Stimulated activated CD4-positive, alpha-beta T cell treated with anti-CD3 and anti-CD28 coated beads, Interleukin-4, amount 100 ng/mL, for 1 hour (primary cell): Measurements from ENCODE around the gene ERF.
"Not testable (repeated sequence)": the region's sequence is repeated elsewhere in the genome, so short reads cannot be mapped to it uniquely, and the experiment has no call there.

Experiments
- DNase-seq: peaks from one replicate; pipeline ENCODE4 v3.0.0-alpha.2; 2020

Gene ERF

DNA sequence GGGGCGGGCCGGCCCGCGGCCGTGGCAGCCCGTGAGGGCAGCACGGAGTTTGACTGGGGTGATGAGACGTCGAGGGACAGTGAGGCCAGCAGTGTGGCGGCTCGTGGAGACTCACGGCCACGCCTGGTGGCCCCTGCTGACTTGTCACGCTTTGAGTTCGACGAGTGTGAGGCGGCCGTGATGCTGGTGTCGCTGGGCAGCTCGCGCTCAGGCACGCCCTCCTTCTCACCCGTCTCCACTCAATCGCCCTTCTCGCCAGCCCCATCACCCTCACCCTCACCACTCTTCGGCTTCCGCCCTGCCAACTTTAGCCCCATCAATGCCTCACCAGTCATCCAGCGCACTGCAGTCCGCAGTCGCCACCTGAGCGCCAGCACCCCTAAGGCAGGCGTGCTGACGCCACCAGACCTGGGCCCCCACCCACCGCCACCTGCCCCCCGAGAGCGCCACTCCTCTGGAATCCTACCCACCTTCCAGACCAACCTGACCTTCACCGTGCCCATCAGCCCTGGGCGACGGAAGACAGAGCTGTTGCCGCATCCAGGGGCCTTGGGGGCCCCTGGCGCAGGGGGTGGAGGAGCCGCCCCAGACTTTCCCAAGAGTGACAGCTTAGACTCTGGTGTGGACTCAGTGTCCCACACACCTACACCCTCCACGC, 18.6 kb upstream of the ERF start:
- DNase-seq = no peak

DNA sequence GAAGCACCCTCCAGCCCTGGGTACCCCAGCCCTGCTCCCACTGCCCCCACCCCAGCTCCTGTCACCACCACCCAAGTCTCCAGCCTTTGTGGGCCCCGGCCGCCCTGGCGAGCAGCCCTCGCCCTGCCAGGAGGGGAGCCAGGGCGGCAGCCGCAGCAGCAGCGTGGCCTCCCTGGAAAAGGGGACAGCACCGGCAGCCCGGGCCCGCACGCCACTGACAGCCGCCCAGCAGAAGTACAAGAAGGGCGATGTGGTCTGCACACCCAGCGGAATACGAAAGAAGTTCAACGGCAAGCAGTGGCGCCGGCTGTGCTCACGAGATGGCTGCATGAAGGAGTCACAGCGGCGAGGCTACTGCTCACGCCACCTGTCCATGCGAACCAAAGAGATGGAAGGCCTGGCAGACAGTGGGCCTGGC, 18.1 kb upstream of the ERF start:
- no peak for DNase-seq

DNA sequence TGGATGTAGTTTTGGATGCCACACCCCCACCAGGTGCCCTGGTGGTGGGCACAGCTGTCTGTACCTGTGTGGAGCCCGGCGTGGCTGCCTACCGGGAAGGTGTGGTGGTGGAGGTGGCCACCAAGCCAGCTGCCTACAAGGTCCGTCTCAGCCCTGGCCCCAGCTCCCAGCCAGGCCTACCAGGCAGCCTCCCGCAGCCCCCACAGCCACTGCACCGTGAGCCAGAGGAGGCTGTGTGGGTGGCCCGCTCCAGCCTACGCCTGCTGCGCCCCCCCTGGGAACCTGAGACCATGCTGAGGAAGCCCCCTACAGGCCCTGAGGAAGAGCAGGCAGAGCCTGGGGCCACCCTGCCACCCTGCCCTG, 17.6 kb upstream of the ERF start:
- DNase-seq = no peak

DNA sequence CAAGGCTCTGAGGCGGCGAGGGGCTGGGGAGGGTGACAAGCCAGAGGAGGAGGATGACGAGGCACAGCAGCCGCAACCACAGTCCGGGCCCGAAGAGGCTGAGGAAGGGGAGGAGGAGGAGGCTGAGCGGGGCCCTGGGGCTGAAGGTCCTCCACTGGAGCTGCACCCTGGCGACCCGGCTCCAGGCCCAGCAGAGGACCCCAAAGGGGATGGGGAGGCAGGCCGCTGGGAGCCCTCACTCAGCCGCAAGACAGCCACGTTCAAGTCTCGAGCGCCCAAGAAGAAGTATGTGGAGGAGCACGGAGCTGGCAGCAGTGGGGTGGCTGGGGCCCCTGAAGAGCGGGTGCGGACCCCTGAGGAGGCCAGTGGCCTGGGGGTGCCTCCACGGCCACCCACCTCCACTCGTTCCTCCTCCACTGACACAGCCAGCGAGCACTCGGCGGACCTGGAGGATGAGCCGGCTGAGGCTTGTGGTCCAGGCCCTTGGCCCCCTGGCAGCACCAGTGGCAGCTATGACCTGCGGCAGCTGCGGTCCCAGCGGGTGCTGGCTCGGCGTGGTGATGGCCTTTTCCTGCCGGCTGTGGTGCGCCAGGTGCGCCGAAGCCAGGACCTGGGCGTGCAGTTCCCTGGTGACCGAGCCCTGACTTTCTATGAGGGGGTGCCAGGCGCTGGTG, 17.1 kb upstream of the ERF start:
- no peak for DNase-seq

DNA sequence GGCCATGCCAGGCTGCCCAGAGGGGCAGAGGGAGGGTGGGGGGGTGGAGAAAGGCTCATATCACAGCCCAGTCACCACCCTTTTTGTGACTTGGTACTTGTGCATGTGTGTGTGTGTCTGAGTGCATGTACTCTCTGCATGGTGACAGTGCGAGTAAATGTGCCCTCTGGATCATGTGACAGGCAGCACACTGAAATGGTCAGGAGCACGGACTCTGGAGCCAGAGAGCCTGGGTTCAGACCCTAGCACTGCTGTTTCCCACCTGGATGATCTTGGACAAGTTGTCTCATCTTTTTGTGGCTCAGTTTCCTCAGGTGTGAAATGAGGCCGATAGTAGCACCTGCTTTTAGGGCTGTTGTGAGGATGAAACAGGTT, 16.1 kb upstream of the ERF start:
- DNase-seq = no peak

DNA sequence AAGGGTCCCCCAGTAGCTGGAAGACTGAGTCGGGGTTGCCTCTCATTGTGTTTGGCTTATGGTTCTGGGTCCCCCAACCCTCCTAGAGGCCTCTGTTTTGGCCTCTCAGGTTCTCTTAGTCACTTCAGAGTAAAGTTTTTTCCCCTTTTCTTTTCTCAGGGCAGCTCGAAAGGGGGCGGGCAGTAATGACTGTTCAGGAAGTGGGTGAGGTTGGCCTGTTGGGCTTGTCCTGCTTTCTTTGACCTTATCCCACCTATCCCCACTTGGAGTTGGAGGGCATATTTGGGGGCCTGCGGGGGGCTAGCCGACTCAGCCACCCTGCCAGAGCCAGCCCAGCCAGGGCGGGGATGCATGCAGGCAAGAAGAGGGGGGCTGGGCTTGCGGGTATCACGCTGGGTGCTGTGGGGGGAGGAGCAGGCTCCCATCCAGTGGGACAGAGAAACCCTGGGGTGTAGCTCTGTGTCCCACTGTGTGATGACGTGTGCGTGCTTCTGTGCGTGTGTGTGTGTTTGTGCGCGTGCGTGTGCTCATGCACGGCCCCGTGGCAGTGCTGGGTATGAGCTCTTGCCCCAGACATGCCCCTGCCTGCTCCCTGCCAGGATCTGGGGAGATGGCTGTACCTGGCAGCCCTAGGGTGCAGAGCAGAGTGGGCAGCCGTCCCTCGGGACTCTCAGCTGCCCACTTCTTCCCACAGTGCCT, 15.6 kb upstream of the ERF start:
- DNase-seq = peak; percentile 64

DNA sequence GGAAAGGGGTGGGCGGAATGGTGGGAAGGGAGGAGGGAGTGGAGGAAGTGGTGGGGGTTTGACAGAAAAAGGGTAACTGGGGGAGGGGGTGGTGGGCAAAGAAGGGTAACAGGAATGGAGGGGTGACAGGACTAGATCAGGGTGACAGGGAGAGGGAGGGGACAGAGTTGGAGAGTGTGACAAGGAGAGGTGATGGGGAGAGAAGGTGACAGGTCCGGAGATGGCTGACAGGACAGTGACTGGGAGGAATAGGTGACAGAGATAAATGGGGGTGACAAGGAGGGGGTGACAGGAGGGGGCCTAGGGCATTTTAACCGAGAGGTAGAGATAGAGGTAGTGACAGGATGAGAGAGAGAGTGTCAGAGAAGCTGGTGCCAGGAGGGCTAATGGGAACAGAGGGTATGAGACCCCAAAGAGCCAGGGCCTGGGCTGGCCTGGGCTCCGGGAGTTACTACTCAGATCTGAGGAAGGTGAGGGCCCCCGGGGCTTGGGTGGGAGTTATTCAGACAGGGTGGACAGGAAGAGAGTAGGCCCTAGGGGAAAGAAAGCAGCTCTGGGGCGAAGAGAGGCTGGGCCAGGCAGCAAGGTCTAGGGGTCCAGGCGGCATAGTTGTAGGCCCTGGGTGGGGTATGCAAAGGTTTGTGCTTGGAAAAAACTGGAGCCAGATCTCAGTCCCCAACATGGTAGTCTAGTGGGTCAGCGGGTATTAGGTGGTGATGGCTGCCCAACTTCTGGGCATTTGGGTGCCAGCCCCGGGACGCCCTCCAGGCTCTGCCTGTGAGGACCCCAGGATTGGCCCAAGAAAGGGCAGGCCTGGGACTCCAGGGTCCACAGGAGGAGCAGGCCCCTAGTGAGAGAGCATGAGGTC, 14.8 kb upstream of the ERF start:
- DNase-seq = peak; percentile 7

DNA sequence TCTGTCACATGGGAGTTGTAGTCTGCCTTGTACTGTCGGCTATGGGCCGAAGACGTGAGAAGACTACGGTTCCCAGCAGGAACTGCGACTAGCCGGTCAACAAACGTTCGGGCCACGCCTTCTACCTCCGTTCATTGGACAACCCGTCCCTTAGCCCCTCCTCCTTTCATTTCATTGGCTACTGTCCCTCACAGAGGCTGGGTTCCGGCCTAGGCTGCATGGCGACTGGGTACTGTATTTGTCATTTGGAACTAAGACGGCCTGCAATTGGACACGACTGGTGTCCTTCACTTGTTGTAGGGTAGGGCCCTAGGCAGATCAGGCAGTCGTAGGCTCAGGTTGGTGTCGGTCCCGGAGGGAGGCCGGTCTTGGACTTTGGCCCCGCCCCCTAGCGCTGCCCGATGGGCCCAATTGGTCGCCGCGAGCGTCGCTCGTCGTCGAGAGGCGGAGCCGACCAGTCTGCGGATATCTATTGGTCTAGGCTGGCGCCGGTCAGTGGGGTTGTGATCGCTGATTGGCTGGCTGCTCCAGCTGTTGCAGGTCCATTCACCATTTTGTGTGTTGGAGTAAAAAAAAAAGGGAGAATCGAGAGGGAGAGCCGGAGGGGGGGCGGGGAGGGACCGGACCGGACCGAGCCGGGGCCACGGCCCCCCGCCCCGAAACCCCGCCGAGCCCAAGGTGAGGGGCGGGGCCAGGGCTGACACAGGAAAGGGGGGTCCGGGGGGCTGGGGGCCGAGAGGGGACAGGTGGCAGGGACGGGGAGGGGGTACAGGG, 14.0 kb upstream of the ERF start, which contains the start of gene CIC:
TSS of gene CIC (plus strand) at position 549 of the 774 bp plus-strand sequence. CDS start 2,532 bp downstream, outside the sequence.
- DNase-seq = peak; percentile 99

DNA sequence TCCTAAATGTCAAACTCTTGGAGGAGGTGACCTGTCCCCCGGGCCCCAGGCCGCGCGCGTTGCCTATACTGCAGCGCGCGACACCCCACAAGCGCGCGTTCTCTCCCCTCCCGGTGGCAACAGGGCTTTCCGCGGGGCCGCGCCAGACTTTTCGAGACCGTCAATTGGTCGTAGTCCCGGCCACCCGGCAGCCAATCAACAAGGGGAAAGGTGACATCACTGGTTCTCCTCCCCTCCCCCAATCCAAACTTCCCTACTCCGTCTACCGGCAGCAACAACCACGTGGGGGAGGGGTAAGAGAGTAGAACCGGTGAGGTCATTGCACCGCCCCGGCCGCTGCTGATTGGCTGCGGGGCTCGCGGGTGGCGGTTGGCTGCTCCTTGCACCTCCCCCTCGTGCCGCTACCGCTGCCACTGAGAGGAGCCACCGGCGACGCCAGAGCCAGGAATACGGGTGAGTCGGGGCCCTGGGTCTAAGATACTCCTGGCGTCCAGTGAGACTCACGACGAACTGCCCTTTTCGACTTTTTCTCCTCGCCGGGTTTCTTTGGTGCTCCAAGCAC, 13.3 kb upstream of the ERF start:
- peak; percentile 96 for DNase-seq

DNA sequence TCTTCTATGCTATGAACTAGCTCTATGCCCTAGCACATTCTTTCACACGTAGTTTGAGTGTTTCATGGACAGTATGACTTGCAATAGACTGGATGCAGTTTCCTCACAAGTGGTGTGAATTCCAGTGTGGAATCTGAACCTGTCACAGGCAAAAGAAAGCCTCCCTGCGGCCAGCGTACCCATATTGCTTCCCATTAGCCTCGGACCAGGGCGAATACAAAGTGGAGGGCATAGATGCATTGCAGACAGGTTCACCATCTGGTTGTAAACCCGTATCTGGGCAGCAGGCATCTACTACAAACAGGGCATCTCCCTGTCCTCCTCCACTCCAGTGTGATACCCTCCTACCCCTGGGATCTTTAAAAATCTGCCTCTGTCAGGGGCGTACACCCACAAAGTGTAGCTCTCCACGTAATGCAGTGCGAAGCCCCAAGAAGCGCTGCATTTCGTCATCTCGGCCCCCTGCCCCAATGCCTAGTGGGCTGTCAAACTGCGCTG, 12.8 kb upstream of the ERF start:
- no peak for DNase-seq

DNA sequence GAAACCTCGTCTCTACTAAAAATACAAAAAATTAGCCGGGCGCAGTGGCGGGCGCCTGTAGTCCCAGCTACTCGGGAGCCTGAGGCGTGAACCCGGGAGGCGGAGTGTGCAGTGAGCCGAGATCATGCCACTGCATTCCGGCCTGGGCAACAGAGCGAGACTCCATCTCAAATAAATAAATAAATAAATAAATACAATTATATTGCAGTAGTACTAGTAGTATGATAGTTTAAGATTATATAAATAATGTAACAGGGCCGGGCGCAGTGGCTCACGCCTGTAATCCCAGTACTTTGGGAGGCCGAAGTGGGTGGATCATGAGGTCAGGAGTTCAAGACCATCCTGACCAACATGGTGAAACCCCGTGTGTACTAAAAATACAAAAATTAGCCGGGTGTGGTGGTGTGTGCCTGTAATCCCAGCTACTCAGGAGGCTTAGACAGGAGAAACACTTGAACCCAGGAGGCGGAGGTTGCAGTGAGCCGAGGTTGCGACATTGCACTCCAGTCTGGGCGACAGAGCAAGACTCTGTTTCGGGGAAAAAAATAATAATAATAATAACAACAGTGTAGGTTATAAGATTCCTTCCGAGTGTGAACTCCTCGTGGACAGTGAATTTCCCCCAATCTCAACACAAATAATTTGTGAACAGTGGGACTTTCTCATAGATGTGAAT, 12.1 kb upstream of the ERF start:
- not testable (repeated sequence) for DNase-seq

DNA sequence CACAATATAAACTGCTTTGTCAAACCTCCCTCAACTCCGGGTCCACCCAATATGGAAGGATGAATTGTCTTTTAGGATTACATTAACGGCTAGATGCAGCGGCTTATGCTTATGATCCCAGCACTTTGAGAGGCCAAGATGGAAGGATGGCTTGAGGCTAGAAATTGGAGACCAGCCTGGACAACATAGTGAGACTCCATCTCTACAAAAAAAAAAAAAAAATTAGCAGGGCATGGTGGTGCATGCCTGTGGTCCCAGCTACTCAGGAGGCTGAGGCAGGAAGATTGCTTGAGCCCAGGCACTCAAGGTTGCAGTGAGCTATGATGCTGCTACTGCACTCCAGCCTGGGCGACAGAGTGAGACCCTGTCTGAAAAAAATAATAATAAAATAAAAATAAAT, 11.2 kb upstream of the ERF start:
- not testable (repeated sequence) for DNase-seq

DNA sequence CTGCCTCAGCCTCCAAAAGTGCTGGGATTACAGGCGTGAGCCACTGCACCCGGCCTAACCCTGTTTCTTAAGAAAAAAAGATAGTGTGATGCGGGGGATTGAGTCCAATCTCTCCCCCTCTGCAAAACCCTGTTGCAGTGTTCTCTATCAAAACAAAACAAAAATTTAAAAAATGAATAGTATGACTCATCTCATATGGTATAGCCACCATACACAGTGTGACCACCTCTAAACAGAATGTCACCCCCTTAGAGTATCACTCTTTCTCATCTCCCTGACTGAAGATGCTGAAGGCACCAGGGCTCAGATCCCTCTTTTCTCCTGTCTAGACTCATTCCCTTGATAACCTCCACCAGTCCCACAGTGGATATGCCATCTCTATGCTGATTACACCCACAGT, 6.8 kb upstream of the ERF start:
- no peak for DNase-seq

DNA sequence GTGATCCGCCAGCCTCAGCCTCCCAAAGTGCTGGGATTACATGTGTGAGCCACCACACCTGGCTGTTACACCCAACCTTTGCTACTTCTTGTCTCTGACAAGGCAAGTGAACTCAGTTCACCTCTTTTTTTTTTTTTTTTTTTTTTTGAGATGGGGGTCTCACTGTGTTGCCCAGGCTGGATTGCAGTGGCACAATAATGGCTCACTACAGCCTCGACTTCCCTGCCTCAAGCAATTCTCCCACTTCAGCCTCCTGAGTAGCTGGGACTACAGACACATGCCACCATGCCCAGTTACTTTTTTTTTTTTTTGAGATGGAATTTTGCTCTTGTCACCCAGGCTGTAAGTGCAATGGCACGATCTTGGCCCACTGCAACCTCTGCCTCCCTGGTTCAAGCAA, 2.9 kb upstream of the ERF start:
- DNase-seq = not testable (repeated sequence)

DNA sequence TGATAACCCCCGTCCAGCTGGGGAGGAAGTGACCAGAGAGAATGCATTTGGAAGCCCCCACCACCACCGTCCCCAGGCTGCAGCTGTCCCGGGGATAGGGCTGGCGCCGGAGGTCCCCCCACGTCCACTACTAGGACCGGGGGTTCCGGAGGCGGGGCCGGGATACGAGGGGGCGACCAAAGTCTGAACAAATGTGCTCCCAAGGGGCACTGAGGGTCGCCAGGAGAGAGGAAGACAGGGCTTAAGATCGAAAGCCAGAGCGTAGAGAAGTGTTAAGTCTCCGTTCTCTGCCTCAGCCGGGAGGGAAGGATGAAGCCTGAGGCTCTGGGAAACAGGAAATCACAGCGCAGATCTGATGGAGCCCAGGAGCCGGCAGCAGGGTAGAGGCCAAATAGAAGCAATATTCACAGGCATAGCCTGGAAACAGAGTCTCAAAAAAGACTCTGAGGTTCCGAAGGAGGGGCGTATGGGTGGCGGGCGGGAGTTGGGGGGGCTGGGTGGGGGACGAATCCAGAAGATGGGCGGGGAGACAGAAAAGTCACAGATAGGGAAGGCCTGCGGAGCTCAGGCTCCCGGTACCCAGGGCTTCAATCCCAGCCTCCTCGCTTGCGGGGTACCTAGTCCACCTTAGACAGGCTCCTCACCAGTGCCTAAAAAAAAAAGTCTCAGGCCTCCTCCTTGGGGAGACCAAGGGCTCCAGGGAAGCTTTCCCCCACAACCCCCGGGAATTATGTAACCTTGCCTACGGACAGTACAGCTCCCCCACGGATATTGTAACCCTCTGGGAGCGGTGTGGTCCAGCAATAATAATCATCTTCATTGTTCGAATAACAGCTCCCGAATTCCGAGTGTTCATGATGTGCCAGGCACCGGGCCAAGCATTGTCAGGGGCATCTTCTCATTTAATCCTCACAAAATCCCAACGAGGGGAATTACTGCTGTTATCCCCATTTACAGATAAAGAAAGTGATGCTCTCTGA, 1.1 kb upstream of the ERF start:
- DNase-seq = no peak

DNA sequence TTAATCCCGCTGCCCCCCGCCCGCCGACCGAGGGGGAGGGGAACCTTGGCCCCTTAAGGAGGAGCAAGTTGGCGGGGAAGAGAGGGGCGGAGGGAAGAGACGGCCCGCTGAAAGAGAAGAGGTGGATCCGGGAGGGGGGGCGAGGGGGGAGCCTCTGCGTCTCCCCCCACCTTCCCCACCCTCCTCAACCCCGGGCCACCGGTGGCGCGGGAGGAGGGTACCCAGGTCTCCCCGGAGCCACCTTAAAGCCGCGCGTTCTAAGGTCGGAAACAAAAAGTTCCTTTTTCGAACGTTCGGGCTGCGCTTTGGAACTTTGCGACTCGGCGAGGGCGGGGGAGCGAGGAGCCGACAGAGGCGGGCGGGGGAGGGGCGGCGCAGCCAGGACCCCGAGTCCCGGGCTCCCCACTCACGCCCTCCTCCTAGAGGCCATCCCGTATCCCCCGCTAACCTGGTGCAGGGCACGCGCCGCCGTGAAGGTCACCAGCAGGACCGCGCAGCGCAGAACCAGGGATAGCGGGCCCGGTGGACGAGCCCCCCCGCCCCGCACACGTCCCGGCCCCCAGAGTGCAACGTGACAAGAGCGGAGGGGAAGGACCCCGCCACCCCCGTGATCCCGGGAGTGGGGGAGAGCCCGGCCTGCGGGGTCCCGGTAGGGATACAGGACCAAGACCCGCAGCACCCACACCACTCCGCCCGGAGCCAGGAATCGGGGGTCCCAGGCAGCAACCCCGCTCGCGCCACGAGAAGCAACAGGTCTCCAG, 659 bp downstream of the ERF start:
- DNase-seq = peak; percentile 84

DNA sequence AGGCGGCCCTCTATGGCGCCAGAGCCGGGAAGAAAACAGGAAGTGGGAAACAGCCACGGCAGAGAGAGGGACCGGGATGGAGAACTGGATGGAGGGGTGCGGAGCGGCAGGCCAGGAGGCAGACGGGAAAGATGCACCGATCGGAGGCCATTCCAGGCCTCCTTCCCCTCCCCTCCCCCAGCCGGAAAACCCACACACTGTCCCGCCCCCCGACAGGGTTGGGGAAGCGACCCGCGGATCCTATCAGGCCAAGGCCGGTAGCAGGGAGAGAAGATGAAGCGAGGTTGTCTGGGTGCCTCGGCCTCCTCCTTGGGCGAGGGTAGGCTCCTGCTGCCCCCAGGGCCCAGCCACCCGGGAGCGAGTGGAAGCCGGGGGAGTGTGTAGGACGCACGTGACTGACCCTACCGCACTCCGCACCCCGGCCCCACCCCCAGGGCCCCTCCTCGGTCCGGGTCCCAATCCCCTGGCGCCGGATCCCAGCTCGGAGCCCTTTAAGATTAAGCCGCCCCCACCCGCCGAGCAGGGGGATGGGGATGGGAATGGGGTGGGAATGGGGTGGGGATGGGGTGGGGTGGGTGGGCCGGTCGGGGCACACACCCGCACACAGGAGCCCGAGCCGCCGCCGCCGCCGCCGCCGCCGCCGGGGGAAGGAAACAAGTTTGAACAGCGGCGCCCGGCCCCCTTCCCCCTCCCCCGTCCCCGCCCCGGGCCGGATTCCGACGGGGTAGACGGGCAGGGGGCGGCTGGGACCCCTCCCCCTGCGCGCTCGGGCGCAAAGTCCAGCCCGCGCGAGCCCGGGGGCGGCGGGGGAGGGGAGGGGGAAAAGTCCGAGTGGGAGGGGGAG, 1.5 kb downstream of the ERF start:
- peak; percentile 72 for DNase-seq
